ENCODE results near the gene SPRY4.
"Not testable (repeated sequence)": the region's sequence is repeated elsewhere in the genome, so short reads cannot be mapped to it uniquely, and the experiment has no call there.

Gene SPRY4

DNA sequence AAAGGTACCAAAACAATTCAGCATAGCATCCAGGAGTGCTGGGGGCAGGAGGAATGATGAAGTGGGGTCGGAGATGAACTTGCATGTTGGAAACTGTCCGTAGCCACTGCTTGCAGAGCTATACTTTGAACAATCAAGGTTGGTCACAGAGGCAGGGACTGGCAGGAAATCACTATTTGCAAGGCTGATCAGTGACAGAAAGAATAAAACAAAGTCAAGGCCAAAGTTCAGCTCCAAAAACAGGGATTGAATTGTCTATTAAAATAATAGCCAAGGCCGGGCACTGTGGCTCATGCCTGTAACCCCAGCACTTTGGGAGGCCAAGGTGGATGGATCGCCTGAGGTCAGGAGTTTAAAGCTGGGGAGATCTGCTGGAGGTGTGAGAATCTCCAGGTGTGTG, 18.7 kb upstream of the SPRY4 start:
- H3K9me3 ChIP-seq = peaks cover 15% of the 10 kb centered on the region
- H3K27me3 ChIP-seq = peaks cover 58% of the 10 kb centered on the region
- H3K4me3 ChIP-seq (ENCODE audit: low read depth in 1 of 2, low read length in 1 of 2) = no peak overlapping the region
- H3K36me3 ChIP-seq = no peaks in the 10 kb centered on the region
- TF ChIP-seq, protein P1, sequence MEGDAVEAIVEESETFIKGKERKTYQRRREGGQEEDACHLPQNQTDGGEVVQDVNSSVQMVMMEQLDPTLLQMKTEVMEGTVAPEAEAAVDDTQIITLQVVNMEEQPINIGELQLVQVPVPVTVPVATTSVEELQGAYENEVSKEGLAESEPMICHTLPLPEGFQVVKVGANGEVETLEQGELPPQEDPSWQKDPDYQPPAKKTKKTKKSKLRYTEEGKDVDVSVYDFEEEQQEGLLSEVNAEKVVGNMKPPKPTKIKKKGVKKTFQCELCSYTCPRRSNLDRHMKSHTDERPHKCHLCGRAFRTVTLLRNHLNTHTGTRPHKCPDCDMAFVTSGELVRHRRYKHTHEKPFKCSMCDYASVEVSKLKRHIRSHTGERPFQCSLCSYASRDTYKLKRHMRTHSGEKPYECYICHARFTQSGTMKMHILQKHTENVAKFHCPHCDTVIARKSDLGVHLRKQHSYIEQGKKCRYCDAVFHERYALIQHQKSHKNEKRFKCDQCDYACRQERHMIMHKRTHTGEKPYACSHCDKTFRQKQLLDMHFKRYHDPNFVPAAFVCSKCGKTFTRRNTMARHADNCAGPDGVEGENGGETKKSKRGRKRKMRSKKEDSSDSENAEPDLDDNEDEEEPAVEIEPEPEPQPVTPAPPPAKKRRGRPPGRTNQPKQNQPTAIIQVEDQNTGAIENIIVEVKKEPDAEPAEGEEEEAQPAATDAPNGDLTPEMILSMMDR (IDR thresholded peaks at IDR 0.05) = no peak
- no peaks in the 10 kb centered on the region for H3K4me1 ChIP-seq (ENCODE audit: control insufficient read depth in 1 of 2, insufficient read depth in 1 of 2, low read depth in 1 of 2, low read length in 1 of 2)
- H3K27ac ChIP-seq = no peak overlapping the region

DNA sequence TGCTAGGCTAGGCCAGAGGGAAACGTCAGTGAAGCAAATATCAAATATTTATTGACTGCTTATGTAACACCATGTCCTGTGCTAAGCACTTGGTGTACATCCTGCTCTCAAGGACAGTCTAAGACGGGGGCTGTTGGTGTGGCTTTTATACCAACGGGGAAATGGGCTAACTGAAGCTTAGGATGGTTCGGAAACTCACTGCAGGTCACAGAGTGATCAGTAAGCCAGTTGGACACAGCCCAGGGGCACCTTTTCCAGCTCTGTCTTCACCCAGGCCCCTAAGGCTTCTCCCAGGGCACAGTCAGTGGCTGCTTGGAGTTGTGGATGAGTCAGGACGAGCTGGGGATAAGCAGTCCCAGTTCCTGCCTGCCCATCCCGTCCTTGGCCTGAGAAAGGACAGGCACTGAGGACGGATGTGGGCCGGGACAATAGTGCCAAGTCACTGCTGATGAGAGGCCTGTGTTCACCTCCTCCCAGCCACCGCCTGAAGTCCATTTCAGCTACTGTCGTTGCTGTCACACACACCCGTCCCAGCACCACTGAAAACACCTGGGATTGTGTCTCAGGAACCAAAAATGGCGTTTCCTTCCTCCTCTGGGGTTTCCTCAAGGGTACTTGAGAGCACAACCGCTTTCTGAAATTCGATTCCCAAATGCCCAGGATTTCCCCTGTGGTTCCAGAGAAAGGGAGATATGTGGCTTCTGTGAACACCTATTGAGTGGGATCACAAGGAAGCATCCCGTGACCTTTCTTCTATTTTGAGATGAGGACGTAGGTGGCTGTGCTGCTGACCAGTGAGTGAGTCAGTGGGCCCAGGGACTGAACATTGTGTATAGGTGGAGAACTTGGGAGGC, 17.5 kb upstream of the SPRY4 start:
- Histone ChIP-seq H3K9me3 (peaks cover 15% of the 10 kb centered on the region), H3K4me3 (ENCODE audit: low read depth in 1 of 2, low read length in 1 of 2) (no peak overlapping the region), H3K4me1 (ENCODE audit: control insufficient read depth in 1 of 2, insufficient read depth in 1 of 2, low read depth in 1 of 2, low read length in 1 of 2) (no peaks in the 10 kb centered on the region), H3K27ac (no peak overlapping the region), H3K36me3 (no peaks in the 10 kb centered on the region), H3K27me3 (peaks cover 53% of the 10 kb centered on the region)
- TF ChIP-seq, protein P1 (IDR thresholded peaks at IDR 0.05) = no peak

DNA sequence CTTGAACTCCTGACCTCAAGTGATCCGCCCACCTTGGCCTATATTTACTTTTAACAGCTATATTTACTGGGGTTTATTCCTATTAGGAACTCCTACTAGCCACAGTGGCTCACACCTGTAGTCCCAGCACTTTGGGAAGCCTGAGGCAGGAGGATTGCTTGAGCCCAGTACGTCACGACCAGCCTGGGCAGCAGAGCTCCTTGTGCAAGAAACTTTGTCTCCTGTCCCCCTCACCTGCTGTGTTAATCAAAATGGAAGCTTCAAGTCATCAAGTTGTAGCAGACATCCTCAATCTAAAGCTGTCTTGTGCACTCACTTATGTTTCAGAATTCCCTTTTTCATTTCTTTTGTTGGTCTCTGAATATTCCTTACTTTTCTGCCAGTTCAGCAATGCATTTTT, 15.0 kb upstream of the SPRY4 start:
- Histone ChIP-seq H3K4me1 (ENCODE audit: control insufficient read depth in 1 of 2, insufficient read depth in 1 of 2, low read depth in 1 of 2, low read length in 1 of 2) (no peaks in the 10 kb centered on the region), H3K4me3 (ENCODE audit: low read depth in 1 of 2, low read length in 1 of 2) (no peak overlapping the region), H3K27me3 (peaks cover 46% of the 10 kb centered on the region), H3K36me3 (no peaks in the 10 kb centered on the region), H3K9me3 (peaks cover 7% of the 10 kb centered on the region), H3K27ac (no peak overlapping the region)
- TF ChIP-seq, protein P1 (IDR thresholded peaks at IDR 0.05) = no peak

DNA sequence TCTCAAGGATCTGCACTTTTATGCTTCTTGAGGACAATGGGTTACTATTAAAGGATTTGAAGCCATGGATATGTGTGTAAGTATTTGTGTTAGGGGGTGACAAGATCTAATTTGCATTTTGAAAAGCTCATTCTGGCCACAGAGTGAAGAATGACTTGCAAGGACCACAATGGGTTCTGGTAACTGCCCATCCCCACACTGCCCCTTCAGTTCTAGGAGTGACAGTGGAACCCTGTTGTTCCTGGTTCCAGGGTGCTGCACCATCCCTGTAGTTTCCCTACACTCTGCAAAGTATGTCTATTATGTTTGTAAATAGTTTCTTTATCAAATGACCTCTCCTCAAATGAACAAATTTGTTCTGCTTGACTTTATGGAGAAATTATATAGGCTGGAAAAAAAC, 9.7 kb upstream of the SPRY4 start:
- Histone ChIP-seq H3K36me3 (no peaks in the 10 kb centered on the region), H3K4me3 (ENCODE audit: low read depth in 1 of 2, low read length in 1 of 2) (no peak overlapping the region), H3K9me3 (no peaks in the 10 kb centered on the region), H3K4me1 (ENCODE audit: control insufficient read depth in 1 of 2, insufficient read depth in 1 of 2, low read depth in 1 of 2, low read length in 1 of 2) (no peaks in the 10 kb centered on the region), H3K27ac (no peak overlapping the region), H3K27me3 (peaks cover 69% of the 10 kb centered on the region)
- TF ChIP-seq, protein P1 (IDR thresholded peaks at IDR 0.05) = no peak

DNA sequence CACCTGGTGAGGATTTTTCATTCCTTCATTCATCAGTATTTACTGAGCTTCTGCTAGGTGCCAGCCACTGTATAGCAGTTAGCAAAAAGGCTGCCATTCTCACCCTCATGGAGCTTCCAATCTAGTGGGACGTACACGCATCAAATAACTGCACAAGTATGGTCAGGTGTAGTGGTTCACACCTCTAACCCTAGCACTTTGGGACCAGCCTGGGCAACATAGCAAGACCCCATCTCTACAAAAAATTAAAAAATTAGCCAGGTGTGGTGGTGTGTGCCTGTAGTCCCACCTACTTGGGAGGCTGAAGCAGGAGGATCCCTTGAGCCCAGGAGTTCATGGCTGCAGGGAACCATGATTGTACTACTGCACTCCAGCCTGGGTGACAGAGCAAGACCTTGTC, 8.9 kb upstream of the SPRY4 start:
- H3K9me3 ChIP-seq; H3K36me3 ChIP-seq; H3K4me3 ChIP-seq (ENCODE audit: low read depth in 1 of 2, low read length in 1 of 2); H3K4me1 ChIP-seq (ENCODE audit: control insufficient read depth in 1 of 2, insufficient read depth in 1 of 2, low read depth in 1 of 2, low read length in 1 of 2); H3K27ac ChIP-seq: not testable (repeated sequence)
- peaks cover 74% of the 10 kb centered on the region for H3K27me3 ChIP-seq

DNA sequence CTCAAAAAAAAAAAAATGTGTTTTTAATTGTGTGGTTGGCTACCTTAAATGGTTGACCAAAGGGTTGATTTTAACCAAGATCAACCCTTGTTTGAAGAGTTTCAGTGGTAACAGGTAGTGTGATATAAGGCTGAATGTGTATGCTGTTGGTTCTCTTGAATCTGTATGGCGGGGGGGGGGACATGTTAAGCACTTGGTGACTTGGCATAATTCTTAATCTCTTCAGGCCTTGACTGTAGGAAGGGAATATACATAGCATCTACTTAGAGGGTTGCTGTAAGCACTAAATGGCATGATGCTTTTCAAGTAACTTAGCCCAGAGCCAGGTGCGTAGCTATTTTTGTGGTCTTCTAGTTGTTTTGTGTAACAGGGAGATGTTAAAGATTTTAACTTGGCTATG, 5.6 kb upstream of the SPRY4 start:
- no peak overlapping the region for H3K27ac ChIP-seq
- no peaks in the 10 kb centered on the region for H3K36me3 ChIP-seq
- TF ChIP-seq, protein P1 (IDR thresholded peaks at IDR 0.05) = no peak
- H3K27me3 ChIP-seq = peaks cover 96% of the 10 kb centered on the region
- no peaks in the 10 kb centered on the region for H3K9me3 ChIP-seq
- H3K4me1 ChIP-seq (ENCODE audit: control insufficient read depth in 1 of 2, insufficient read depth in 1 of 2, low read depth in 1 of 2, low read length in 1 of 2) = peaks cover 0 to 2% of the 10 kb centered on the region in 2 experiments
- H3K4me3 ChIP-seq (ENCODE audit: low read depth in 1 of 2, low read length in 1 of 2) = no peak overlapping the region
